A673 (cell line): ENCODE measurements around the gene ROR1.

Source experiments
- CTCF ChIP-seq: fragments of 300-800, 200-600 bp; sonication (generic); conservative IDR thresholded peaks from 2 replicates; pipeline ENCODE4 v1.5.1; 2017; ENCODE audit warnings: low read depth, mild to moderate bottlenecking, antibody characterized with exemption, low read length, moderate library complexity, mixed read lengths
- EZH2 ChIP-seq: fragments of 200-600 bp; sonication (generic); IDR thresholded peaks from 2 replicates; pipeline ENCODE4 v1.6.1; 2017; ENCODE audit warnings: borderline replicate concordance, low read depth, mild to moderate bottlenecking, mixed read lengths, antibody characterized with exemption, low read length; ENCODE audit not compliant: poor library complexity, severe bottlenecking

DNA sequence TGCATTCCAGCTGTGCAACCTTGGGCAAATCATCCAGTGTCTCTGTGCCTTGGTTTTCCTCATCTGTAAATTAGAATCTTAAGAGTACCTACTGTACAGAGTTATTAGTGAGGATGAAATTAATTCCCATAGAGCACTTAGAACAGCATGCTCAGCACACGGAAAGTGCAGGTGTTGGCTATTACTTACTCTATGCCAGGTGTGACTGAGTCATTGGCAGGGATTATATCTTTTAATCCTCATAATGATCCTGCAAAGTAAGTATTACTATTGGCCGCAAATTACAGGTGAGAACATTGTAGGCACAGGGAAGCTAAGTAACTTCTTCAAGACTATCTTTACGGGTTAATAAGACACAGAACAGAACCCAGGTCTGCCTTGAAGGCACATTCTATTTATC, 423.3 kb downstream of the ROR1 start:
- TF ChIP-seq CTCF (no peak), EZH2 (no peak)
